Urinary bladder (tissue), 4 donors: ENCODE measurements around the gene NT5C1A. TPM values are rescaled to one million over a fixed set of nuclear protein-coding genes. Genes with fewer than 3 reads are reported as not detected.

Experiments
- DNase-seq: peaks from one replicate; pipeline ENCODE4 v3.0.0-alpha.2; 2015; ENCODE audit errors: extremely low spot score
- H3K27ac ChIP-seq: one replicate; pipeline ENCODE4 v1.5.1; 2013; ENCODE audit warnings: low read depth, mild to moderate bottlenecking, moderate library complexity
- H3K36me3 ChIP-seq: one replicate; pipeline ENCODE4 v1.6.1; 2013; ENCODE audit warnings: mild to moderate bottlenecking, moderate library complexity; ENCODE audit not compliant: insufficient read depth
- H3K4me1 ChIP-seq: one replicate; pipeline ENCODE4 v1.6.1; 2013; ENCODE audit warnings: mild to moderate bottlenecking, moderate library complexity; ENCODE audit not compliant: insufficient read depth
- H3K4me3 ChIP-seq: one replicate; pipeline ENCODE4 v1.5.1; 2013; ENCODE audit warnings: low read depth, low read length
- WGBS: extraction: QIAGEN DNeasy Blood & Tissue Kit; methylation state at CpG from one replicate; pipeline ENCODE4 v1.1.7; 2013; 5-methylcytosine and 5-hydroxymethylcytosine counted together
- polyA plus RNA-seq: library from polyadenylated mRNA; stranded (reverse); fragments of 200-250 nt; gene quantifications from one replicate; pipeline ENCODE4 v1.2.3, GENCODE V29; 2013
- total RNA-seq: library from RNA; depleted of rRNA; stranded (reverse); fragments of >200 nt; gene quantifications from one replicate; pipeline ENCODE4 v1.2.3, GENCODE V29; 2014
- donor health status: healthy with polysubstance abuse.
- donor health status: healthy.

Gene NT5C1A
- total and polyA plus RNA-seq, 2 donors: 0.27 to 2.1 TPM

- Histone ChIP-seq H3K36me3 (no peaks in the 10 kb centered on the region), H3K27ac (no peak overlapping the region), H3K4me3 (no peak overlapping the region), H3K4me1 (no peaks in the 10 kb centered on the region)
- DNase-seq: no peak
- WGBS: 74% methylated on average over 2 of the region's 2 CpGs
Measured at GRCh38 chr1:39649636-39650185, 22.2 kb downstream of the NT5C1A start.

GRCh38 chr1:39648496-39648895 is 23.4 kb downstream of the NT5C1A start:
- Histone ChIP-seq H3K4me1 (no peaks in the 10 kb centered on the region), H3K4me3 (no peak overlapping the region), H3K27ac (no peak overlapping the region), H3K36me3 (no peaks in the 10 kb centered on the region)
- 84% methylated on average over 2 of the region's 2 CpGs for WGBS
- no peak for DNase-seq

- WGBS: 84% methylated on average over 3 of the region's 3 CpGs
- no peak overlapping the region for H3K27ac ChIP-seq
Measured at GRCh38 chr1:39647247-39647646, 24.7 kb downstream of the NT5C1A start.

GRCh38 chr1:39646232-39647081 is 25.4 kb downstream of the NT5C1A start:
- Histone ChIP-seq H3K27ac (no peak overlapping the region), H3K4me1 (no peaks in the 10 kb centered on the region), H3K4me3 (no peak overlapping the region), H3K36me3 (no peaks in the 10 kb centered on the region)
- WGBS: 29% methylated on average over 12 of the region's 12 CpGs
- peak; percentile 70 for DNase-seq

More at GRCh38 chr1:39647247-39647646, 24.7 kb downstream of the NT5C1A start:
- Histone ChIP-seq H3K4me3 (no peak overlapping the region), H3K36me3 (no peaks in the 10 kb centered on the region), H3K4me1 (no peaks in the 10 kb centered on the region)
- no peak for DNase-seq

- no peak for DNase-seq
- Histone ChIP-seq H3K4me1 (no peaks in the 10 kb centered on the region), H3K27ac (no peak overlapping the region), H3K4me3 (no peak overlapping the region), H3K36me3 (no peaks in the 10 kb centered on the region)
- WGBS: 85% methylated on average over 3 of the region's 3 CpGs
Measured at GRCh38 chr1:39645411-39646043, 26.4 kb downstream of the NT5C1A start.

- no peak for DNase-seq
- Histone ChIP-seq H3K27ac (no peak overlapping the region), H3K36me3 (no peaks in the 10 kb centered on the region), H3K4me1 (no peaks in the 10 kb centered on the region), H3K4me3 (no peak overlapping the region)
- WGBS: 85% methylated on average over 3 of the region's 3 CpGs
Measured at GRCh38 chr1:39643705-39644104, 28.2 kb downstream of the NT5C1A start.

GRCh38 chr1:39642796-39643195 is 29.1 kb downstream of the NT5C1A start:
- H3K36me3 ChIP-seq: no peaks in the 10 kb centered on the region
- H3K27ac ChIP-seq: no peak overlapping the region
- 70% methylated on average over 4 of the region's 4 CpGs for WGBS
- no peaks in the 10 kb centered on the region for H3K4me1 ChIP-seq
- H3K4me3 ChIP-seq: no peak overlapping the region
- no peak for DNase-seq

- H3K27ac ChIP-seq: no peak overlapping the region
- no peak overlapping the region for H3K4me3 ChIP-seq
- no peak for DNase-seq
- H3K36me3 ChIP-seq: no peaks in the 10 kb centered on the region
- no peaks in the 10 kb centered on the region for H3K4me1 ChIP-seq
- WGBS: 93% methylated on average over 8 of the region's 8 CpGs
Measured at GRCh38 chr1:39640861-39641260, 31.0 kb downstream of the NT5C1A start.

- Histone ChIP-seq H3K4me1 (no peaks in the 10 kb centered on the region), H3K4me3 (peak within 1 kb of the TSS; percentile 58), H3K36me3 (no peaks in the 10 kb centered on the region), H3K27ac (no peak within 1 kb of the TSS)
- WGBS: 13% methylated on average over 88 of the region's 88 CpGs
- no peak for DNase-seq
Measured at GRCh38 chr1:39639305-39640130, 32.4 kb downstream of the NT5C1A start, which contains the start of gene HEYL. HEYL (minus strand) TSS chr1:39639643; CDS start chr1:39639625, 18 bp downstream.

- 66% methylated on average over 3 of the region's 3 CpGs for WGBS
- H3K36me3 ChIP-seq: no peaks in the 10 kb centered on the region
- no peak for DNase-seq
- H3K4me3 ChIP-seq: peak overlapping the region; percentile 58
- H3K4me1 ChIP-seq: no peaks in the 10 kb centered on the region
- H3K27ac ChIP-seq: no peak overlapping the region
Measured at GRCh38 chr1:39638965-39639304, 33.0 kb downstream of the NT5C1A start.

- no peak for DNase-seq
- Histone ChIP-seq H3K4me1 (no peaks in the 10 kb centered on the region), H3K4me3 (no peak overlapping the region), H3K36me3 (no peaks in the 10 kb centered on the region), H3K27ac (no peak overlapping the region)
- 81% methylated on average over 4 of the region's 4 CpGs for WGBS
Measured at GRCh38 chr1:39637361-39637760, 34.5 kb downstream of the NT5C1A start.

- Histone ChIP-seq H3K4me1 (no peaks in the 10 kb centered on the region), H3K36me3 (no peaks in the 10 kb centered on the region), H3K4me3 (no peak overlapping the region), H3K27ac (no peak overlapping the region)
- no peak for DNase-seq
- 40% methylated on average over 2 of the region's 2 CpGs for WGBS
Measured at GRCh38 chr1:39635871-39636210, 36.1 kb downstream of the NT5C1A start.

- Histone ChIP-seq H3K36me3 (no peaks in the 10 kb centered on the region), H3K4me3 (peak overlapping the region; percentile 10), H3K27ac (no peak overlapping the region), H3K4me1 (no peaks in the 10 kb centered on the region)
- no peak for DNase-seq
- 65% methylated on average over 12 of the region's 12 CpGs for WGBS
Measured at GRCh38 chr1:39635205-39635870, 36.6 kb downstream of the NT5C1A start.
